ENCODE measurements around the gene MR1. TPM values are rescaled to one million over a fixed set of nuclear protein-coding genes. Genes with fewer than 3 reads are reported as not detected.

The MR1 gene
- total RNA-seq, 4 donors from 2014 or later = 4.0 to 9.7 (median 6.0) TPM

DNA sequence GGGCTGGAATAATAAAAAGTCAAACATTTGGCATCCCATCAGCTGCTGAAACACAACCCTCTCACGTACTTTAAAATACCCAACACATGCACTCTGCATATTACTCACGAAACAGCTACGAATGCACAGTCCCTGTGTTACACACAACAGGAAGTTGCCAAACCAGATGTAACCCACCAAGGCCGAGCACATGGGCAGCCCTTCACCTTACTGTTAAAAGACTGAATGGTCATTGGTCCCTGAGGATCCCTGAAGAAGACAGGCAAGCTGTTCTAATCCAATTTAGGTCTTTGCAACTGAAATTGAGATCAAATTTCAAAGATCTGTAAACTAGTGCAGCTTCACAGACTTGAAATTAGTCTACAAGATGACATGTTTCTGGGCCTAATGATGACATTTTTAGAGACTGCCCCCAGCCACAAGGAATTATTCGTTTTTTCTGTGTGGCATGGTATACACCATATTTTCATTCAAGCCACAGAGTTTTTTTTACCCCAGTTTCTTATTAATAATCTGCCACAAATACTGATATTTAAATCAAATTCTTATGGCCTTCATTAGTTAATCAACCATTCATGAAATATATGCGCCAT lies 29.1 kb downstream of the MR1 start:
- H3K9me3 ChIP-seq = no peaks in the 10 kb centered on the region
- peak in 2 of 3 donors; percentile 38 to 57 for DNase-seq
- H3K4me3 ChIP-seq = peak overlapping the region in 2 of 4 donors; percentile 10 to 27
- TF ChIP-seq, protein P1, sequence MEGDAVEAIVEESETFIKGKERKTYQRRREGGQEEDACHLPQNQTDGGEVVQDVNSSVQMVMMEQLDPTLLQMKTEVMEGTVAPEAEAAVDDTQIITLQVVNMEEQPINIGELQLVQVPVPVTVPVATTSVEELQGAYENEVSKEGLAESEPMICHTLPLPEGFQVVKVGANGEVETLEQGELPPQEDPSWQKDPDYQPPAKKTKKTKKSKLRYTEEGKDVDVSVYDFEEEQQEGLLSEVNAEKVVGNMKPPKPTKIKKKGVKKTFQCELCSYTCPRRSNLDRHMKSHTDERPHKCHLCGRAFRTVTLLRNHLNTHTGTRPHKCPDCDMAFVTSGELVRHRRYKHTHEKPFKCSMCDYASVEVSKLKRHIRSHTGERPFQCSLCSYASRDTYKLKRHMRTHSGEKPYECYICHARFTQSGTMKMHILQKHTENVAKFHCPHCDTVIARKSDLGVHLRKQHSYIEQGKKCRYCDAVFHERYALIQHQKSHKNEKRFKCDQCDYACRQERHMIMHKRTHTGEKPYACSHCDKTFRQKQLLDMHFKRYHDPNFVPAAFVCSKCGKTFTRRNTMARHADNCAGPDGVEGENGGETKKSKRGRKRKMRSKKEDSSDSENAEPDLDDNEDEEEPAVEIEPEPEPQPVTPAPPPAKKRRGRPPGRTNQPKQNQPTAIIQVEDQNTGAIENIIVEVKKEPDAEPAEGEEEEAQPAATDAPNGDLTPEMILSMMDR (IDR thresholded peaks at IDR 0.05) = no peak
- no peak for TF ChIP-seq POLR2A (IDR thresholded peaks at IDR 0.05)
- no peaks in the 10 kb centered on the region for H3K27me3 ChIP-seq
- peak overlapping the region; percentile 0 to 77 (median 40) for H3K27ac ChIP-seq
- no peaks in the 10 kb centered on the region for H3K36me3 ChIP-seq
- H3K4me1 ChIP-seq = peaks cover 0 to 6% (median 2%) of the 10 kb centered on the region in 4 donors

DNA sequence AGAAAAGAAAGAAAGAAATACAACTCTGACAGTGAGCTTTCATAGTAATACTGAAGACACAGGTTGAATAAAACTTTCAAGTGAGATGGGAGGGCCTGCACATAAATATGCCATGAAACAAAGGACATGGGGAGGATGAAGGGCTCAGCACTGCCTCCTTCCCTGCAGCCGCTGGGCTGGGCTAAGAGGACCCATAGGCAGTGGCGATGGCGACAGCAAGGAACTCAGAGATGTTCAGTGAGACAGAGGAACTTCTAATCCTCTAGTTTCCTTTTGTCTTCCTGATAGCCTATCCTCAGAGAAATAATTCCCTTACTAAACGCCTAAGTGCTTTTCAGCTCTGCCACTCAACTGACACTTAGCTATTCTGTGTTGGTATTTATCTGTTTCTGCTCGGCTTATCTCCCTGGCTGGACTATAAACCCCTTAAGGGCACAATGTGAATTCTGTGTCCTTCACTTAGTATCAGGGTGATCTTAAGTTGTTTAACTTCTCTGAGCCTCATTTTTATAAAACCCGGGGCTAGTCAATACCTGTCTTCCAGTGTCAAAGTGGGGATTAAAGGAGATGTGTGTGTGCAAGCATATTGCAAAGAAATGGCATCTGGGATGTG lies 30.3 kb downstream of the MR1 start:
- no peak for DNase-seq
- TF ChIP-seq, protein P1 (IDR thresholded peaks at IDR 0.05) = no peak
- no peak for TF ChIP-seq POLR2A (IDR thresholded peaks at IDR 0.05)
- H3K27ac ChIP-seq = no peak overlapping the region
- no peak overlapping the region for H3K4me3 ChIP-seq
- H3K9me3 ChIP-seq = no peaks in the 10 kb centered on the region
- H3K36me3 ChIP-seq = no peaks in the 10 kb centered on the region
- no peaks in the 10 kb centered on the region for H3K27me3 ChIP-seq
- H3K4me1 ChIP-seq = peaks cover 0 to 6% (median 2%) of the 10 kb centered on the region in 4 donors

DNA sequence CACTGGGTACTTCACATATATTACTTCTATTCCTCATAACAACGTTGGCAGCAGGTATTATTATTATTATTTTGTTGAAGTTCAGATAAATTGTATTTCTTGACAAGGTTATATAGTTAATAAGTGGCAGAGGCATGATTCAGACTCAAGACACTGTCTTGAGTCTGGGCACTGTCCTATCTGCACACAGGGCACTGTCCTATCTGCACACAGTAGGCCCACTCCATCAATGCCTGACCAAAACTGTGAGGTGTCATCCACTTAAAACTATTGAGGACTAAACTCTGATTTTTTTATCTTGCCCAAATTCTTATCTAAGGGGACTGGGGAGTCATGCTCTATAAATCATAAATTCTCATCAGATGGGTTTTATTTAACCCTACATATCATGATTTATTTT lies 30.9 kb downstream of the MR1 start:
- Histone ChIP-seq H3K27me3 (no peaks in the 10 kb centered on the region), H3K9me3 (no peaks in the 10 kb centered on the region), H3K4me3 (no peak overlapping the region), H3K36me3 (no peaks in the 10 kb centered on the region), H3K27ac (no peak overlapping the region), H3K4me1 (peaks cover 0 to 6% (median 2%) of the 10 kb centered on the region in 4 donors)
- TF ChIP-seq, protein P1 (IDR thresholded peaks at IDR 0.05) = no peak
- no peak for TF ChIP-seq POLR2A (IDR thresholded peaks at IDR 0.05)
- DNase-seq = no peak

DNA sequence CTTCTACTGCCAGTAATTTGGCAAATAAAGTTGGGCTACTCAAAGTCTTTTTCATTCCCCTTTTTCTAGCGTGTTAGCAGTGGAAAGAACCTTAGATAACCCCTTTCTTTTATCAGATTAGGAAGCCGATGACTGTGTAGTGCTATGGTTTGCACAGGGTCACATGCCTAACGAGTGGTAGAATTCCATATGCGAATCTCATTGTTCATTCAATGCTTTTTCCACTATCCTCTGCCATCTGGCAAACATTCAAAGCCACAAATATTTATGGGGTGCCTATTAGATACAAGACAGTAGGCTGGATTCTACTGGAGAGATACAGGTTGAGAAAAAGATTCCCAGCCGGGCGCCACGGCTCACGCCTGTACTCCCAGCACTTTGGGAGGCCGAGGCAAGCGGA lies 39.9 kb downstream of the MR1 start:
- Histone ChIP-seq H3K9me3 (no peaks in the 10 kb centered on the region), H3K4me3 (no peak overlapping the region), H3K36me3 (no peaks in the 10 kb centered on the region), H3K27me3 (no peaks in the 10 kb centered on the region), H3K4me1 (no peaks in the 10 kb centered on the region), H3K27ac (no peak overlapping the region)
- no peak for DNase-seq
- TF ChIP-seq POLR2A (IDR thresholded peaks at IDR 0.05) = no peak
- TF ChIP-seq, protein P1 (IDR thresholded peaks at IDR 0.05) = no peak

DNA sequence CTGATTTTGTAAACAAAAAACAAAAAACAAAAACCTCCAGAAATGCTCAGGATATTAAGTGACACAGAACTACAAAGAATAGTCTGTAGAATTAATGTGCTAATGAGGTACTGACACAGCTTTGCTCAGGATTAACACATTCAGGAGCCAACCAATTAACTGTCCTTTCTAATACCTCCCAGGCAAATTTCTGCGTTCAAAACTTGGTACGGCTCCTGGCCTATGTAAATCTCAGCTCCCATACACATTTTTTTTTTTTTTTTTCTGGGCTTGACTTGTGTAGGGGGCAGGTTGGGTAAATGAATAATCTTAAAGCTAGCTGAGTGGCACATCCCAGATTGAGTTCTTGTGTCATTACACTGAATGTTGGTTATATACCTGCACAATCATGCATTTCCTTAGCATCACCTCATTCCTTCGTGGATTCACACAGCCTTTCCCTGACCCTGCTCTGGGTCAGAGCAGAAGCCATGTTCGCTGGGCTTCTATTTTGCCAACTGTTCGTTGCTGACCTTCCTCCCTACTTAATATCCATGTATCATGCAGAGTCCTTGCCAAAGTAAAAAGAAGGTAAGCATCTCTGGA lies 42.1 kb downstream of the MR1 start:
- H3K4me1 ChIP-seq = no peaks in the 10 kb centered on the region
- TF ChIP-seq POLR2A (IDR thresholded peaks at IDR 0.05) = no peak
- TF ChIP-seq, protein P1 (IDR thresholded peaks at IDR 0.05) = no peak
- no peak for DNase-seq

More for the DNA sequence above, 42.1 kb downstream of the MR1 start:
- Histone ChIP-seq H3K4me3 (no peak overlapping the region), H3K27me3 (no peaks in the 10 kb centered on the region), H3K27ac (no peak overlapping the region), H3K36me3 (no peaks in the 10 kb centered on the region), H3K9me3 (no peaks in the 10 kb centered on the region)

All from Peyer's patch (tissue), 4 donors.